HepG2 (cell line): Measurements from ENCODE around the gene OR1F1. TPM values are rescaled to one million over a fixed set of nuclear protein-coding genes. Genes with fewer than 3 reads are reported as not detected.
A peak's percentile ranks its signal among the peaks of the same experiment; 100 is the strongest.

Experiments
- ATF1 ChIP-seq: IDR thresholded peaks from 2 replicates; pipeline ENCODE4 v1.6.1; 2016; ENCODE audit warnings: mild to moderate bottlenecking, control low read depth
- CAMTA2 ChIP-seq: sonication (generic); formaldehyde crosslinking; IDR thresholded peaks from 2 replicates; pipeline ENCODE4 v1.4.0; 2020; ENCODE audit warnings: mild to moderate bottlenecking, missing genetic modification reagents, borderline replicate concordance
- DNMT1 ChIP-seq: sonication (generic); formaldehyde crosslinking; IDR thresholded peaks from 2 replicates; pipeline ENCODE4 v1.5.1; 2020; ENCODE audit warnings: mild to moderate bottlenecking, missing genetic modification reagents
- KDM1A ChIP-seq: IDR thresholded peaks from 2 replicates; pipeline ENCODE4 v1.6.1; 2016; ENCODE audit warnings: missing compliant biosample characterization
- KMT2A ChIP-seq: sonication (generic); formaldehyde crosslinking; IDR thresholded peaks from 2 replicates; pipeline ENCODE4 v1.4.0; 2020; ENCODE audit warnings: missing genetic modification reagents
- NFKB2 ChIP-seq: sonication (generic); formaldehyde crosslinking; IDR thresholded peaks from 2 replicates; pipeline ENCODE4 v1.4.0; 2020; ENCODE audit warnings: missing genetic modification reagents, borderline replicate concordance
- NR2F2 ChIP-seq: IDR thresholded peaks from 2 replicates; pipeline ENCODE4 v1.6.1; 2012; ENCODE audit warnings: low read depth, inconsistent platforms, borderline replicate concordance
- RFXAP ChIP-seq: sonication (generic); formaldehyde crosslinking; IDR thresholded peaks from 2 replicates; pipeline ENCODE4 v1.4.0; 2020; ENCODE audit warnings: missing genetic modification reagents, borderline replicate concordance
- SAP130 ChIP-seq: IDR thresholded peaks from 2 replicates; pipeline ENCODE4 v1.6.1; 2016; ENCODE audit warnings: low read depth
- SMAD3 ChIP-seq: sonication (generic); formaldehyde crosslinking; IDR thresholded peaks from 2 replicates; pipeline ENCODE4 v1.4.0; 2020; ENCODE audit warnings: missing genetic modification reagents
- TBX2 ChIP-seq: sonication (generic); formaldehyde crosslinking; IDR thresholded peaks from 2 replicates; pipeline ENCODE4 v1.5.0; 2020; ENCODE audit warnings: missing genetic modification reagents, mild to moderate bottlenecking, borderline replicate concordance
- TSC22D2 ChIP-seq: sonication (generic); formaldehyde crosslinking; IDR thresholded peaks from 2 replicates; pipeline ENCODE4 v1.5.1; 2020; ENCODE audit warnings: missing genetic modification reagents, mild to moderate bottlenecking, borderline replicate concordance
- ZBTB21 ChIP-seq: sonication (generic); formaldehyde crosslinking; IDR thresholded peaks from 2 replicates; pipeline ENCODE4 v1.4.0; 2020; ENCODE audit warnings: missing genetic modification reagents
- ZBTB38 ChIP-seq: sonication (generic); formaldehyde crosslinking; IDR thresholded peaks from 2 replicates; pipeline ENCODE4 v1.5.1; 2020; ENCODE audit warnings: mild to moderate bottlenecking, missing genetic modification reagents
- ZNF253 ChIP-seq: sonication (generic); formaldehyde crosslinking; IDR thresholded peaks from 2 replicates; pipeline ENCODE4 v1.8.0; 2022; ENCODE audit warnings: mild to moderate bottlenecking, missing genetic modification reagents, borderline replicate concordance
- ZNF282 ChIP-seq: fragments of 450-650 bp; IDR thresholded peaks from 2 replicates; pipeline ENCODE4 v1.6.1; 2018; ENCODE audit not compliant: partially characterized antibody
- ZNF30 ChIP-seq: sonication (generic); formaldehyde crosslinking; IDR thresholded peaks from 2 replicates; pipeline ENCODE4 v1.5.0; 2020; ENCODE audit warnings: mild to moderate bottlenecking, missing genetic modification reagents
- ZNF333 ChIP-seq: sonication (generic); formaldehyde crosslinking; IDR thresholded peaks from 2 replicates; pipeline ENCODE4 v1.4.0; 2020; ENCODE audit warnings: mild to moderate bottlenecking, missing genetic modification reagents, borderline replicate concordance
- ZNF605 ChIP-seq: sonication (generic); formaldehyde crosslinking; IDR thresholded peaks from 2 replicates; pipeline ENCODE4 v1.8.0; 2022; ENCODE audit warnings: mild to moderate bottlenecking, missing genetic modification reagents
- ZNF75D ChIP-seq: sonication (generic); formaldehyde crosslinking; IDR thresholded peaks from 2 replicates; pipeline ENCODE4 v1.8.1; 2023; ENCODE audit warnings: missing genetic modification reagents, mild to moderate bottlenecking, borderline replicate concordance
- ZNF768 ChIP-seq: sonication (generic); formaldehyde crosslinking; IDR thresholded peaks from 2 replicates; pipeline ENCODE4 v1.4.0; 2020; ENCODE audit warnings: missing genetic modification reagents
- ZNF776 ChIP-seq: sonication (generic); formaldehyde crosslinking; IDR thresholded peaks from 2 replicates; pipeline ENCODE4 v1.4.0; 2020; ENCODE audit warnings: mild to moderate bottlenecking, missing genetic modification reagents
- polyA plus RNA-seq, 8 experiments: library from polyadenylated mRNA; depleted of rRNA in 3 of 8; stranded (reverse) in 7 of 8; unstranded in 1 of 8; fragments of >200 nt; fragmentation: Illumina TruSeq in 4 of 8; extraction: Trizol in 4 of 8; gene quantifications; 2 replicates each; pipeline versions ENCODE4 v1.2.1 to v1.2.3, GENCODE V29; 2011 to 2016; ENCODE audit warnings: low read depth in 4 of 8, missing spikeins in 1 of 8, mixed read lengths in 1 of 8; ENCODE audit not compliant: insufficient read depth in 1 of 8
- total RNA-seq, 5 experiments: library from RNA; depleted of rRNA; stranded (reverse); fragments of >200 nt; fragmentation: Illumina TruSeq; extraction: Trizol; gene quantifications; 2 replicates each; pipeline ENCODE4 v1.2.3, GENCODE V29; 2016; ENCODE audit warnings: low read depth in 1 of 5
- TF ChIP-seq, protein P1 (sequence below): sonication (generic); formaldehyde crosslinking; IDR thresholded peaks from 2 replicates; pipeline ENCODE4 v1.4.0; 2020; ENCODE audit warnings: mild to moderate bottlenecking, missing genetic modification reagents
- TF ChIP-seq, protein P2 (sequence below): sonication (generic); formaldehyde crosslinking; IDR thresholded peaks from 2 replicates; pipeline ENCODE4 v1.4.0; 2020; ENCODE audit warnings: missing genetic modification reagents; ENCODE audit errors: not compliant biosample characterization
- TF ChIP-seq, protein P3 (sequence below): sonication (generic); formaldehyde crosslinking; IDR thresholded peaks from 2 replicates; pipeline ENCODE4 v1.5.1; 2020; ENCODE audit warnings: missing genetic modification reagents, mild to moderate bottlenecking, borderline replicate concordance
- TF ChIP-seq, protein P4 (sequence below): sonication (generic); formaldehyde crosslinking; IDR thresholded peaks from 2 replicates; pipeline ENCODE4 v1.4.0; 2020; ENCODE audit warnings: mild to moderate bottlenecking, missing genetic modification reagents, borderline replicate concordance

The OR1F1 gene
- total and polyA plus RNA-seq, 2 of the 13 experiments (the other 11 are each of a cell fraction or from before 2014, with no cell fraction given) = 0.90 TPM; not detected in 1

DNA sequence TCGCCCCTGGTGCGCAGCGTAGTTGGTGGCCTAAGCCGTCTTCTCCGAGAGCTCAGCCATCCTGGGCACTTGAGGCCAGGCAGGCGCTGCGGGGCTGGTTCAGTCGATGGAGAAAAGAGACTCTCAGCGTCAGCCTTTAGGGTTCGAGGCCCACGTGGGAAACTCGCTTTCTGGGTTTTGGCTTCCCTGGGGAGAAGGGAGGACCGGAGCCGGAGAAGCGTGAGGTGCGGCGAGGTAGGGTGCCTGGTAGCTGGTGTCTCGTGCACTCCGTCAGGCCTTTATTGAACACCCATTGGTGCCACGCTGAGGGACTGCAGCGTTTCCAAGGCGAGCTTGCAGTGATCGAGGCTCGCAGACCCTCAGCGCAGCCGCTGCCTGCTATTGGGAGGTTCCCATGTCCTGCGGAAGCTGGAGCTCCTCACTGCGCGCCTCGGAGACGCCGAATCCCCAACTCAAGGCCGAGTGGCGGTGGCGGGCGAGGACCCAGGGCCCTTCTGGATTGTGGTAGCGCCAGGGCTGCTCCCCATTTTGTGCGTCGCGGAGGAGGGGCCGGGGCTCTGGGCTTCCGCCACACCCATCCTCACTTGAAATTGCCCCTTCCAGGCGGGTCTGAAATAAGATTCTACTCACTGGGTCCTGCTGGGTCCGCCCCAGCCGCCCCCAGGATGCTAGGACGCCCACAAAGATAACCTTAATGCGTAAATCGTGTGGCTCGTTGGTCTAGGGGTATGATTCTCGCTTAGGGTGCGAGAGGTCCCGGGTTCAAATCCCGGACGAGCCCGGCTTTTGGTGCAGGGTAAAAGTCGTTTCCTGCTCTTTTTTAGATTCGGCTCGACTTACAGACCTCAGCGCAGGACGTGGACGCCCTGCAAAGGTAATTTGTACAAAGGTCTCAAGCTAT lies 1.2 kb downstream of the OR1F1 start (continued):
- no peak for TF ChIP-seq ATF1 (CRISPR knock-in tag)
- TF ChIP-seq ZNF605 (CRISPR knock-in tag) = no peak
- no peak for TF ChIP-seq ZNF75D (CRISPR knock-in tag)
- TF ChIP-seq KMT2A (CRISPR knock-in tag) = no peak
- 0 out of 2 replicates have a peak, but pooled peaks have one; percentile 1 for TF ChIP-seq ZBTB21 (CRISPR knock-in tag)
- TF ChIP-seq CAMTA2 (CRISPR knock-in tag) = no peak
- TF ChIP-seq, protein P1, sequence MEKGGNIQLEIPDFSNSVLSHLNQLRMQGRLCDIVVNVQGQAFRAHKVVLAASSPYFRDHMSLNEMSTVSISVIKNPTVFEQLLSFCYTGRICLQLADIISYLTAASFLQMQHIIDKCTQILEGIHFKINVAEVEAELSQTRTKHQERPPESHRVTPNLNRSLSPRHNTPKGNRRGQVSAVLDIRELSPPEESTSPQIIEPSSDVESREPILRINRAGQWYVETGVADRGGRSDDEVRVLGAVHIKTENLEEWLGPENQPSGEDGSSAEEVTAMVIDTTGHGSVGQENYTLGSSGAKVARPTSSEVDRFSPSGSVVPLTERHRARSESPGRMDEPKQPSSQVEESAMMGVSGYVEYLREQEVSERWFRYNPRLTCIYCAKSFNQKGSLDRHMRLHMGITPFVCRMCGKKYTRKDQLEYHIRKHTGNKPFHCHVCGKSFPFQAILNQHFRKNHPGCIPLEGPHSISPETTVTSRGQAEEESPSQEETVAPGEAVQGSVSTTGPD (CRISPR knock-in tag) = no peak
- TF ChIP-seq KDM1A (CRISPR knock-in tag) = peak; percentile 12; the same call in 1 of the 2 replicates
- TF ChIP-seq DNMT1 = peak; percentile 38; the same call in 1 of the 2 replicates
- TF ChIP-seq ZNF333 (CRISPR knock-in tag) = 0 out of 2 replicates have a peak, but pooled peaks have one; percentile 44
- TF ChIP-seq NFKB2 (CRISPR knock-in tag) = peak; percentile 52; the same call in 1 of the 2 replicates
- no peak for TF ChIP-seq ZNF776
- TF ChIP-seq, protein P2, sequence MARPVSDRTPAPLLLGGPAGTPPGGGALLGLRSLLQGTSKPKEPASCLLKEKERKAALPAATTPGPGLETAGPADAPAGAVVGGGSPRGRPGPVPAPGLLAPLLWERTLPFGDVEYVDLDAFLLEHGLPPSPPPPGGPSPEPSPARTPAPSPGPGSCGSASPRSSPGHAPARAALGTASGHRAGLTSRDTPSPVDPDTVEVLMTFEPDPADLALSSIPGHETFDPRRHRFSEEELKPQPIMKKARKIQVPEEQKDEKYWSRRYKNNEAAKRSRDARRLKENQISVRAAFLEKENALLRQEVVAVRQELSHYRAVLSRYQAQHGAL = no peak
- no peak for TF ChIP-seq ZNF253 (CRISPR knock-in tag)
- TF ChIP-seq ZNF768 = peak; percentile 32; the same call in 1 of the 2 replicates
- TF ChIP-seq, protein P3, sequence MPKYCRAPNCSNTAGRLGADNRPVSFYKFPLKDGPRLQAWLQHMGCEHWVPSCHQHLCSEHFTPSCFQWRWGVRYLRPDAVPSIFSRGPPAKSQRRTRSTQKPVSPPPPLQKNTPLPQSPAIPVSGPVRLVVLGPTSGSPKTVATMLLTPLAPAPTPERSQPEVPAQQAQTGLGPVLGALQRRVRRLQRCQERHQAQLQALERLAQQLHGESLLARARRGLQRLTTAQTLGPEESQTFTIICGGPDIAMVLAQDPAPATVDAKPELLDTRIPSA (CRISPR knock-in tag) = no peak
- peak; percentile 64; the same call in 1 of the 2 replicates for TF ChIP-seq SMAD3
- peak; percentile 17; the same call in 1 of the 2 replicates for TF ChIP-seq NR2F2
- TF ChIP-seq SAP130 (CRISPR knock-in tag) = peak; percentile 38; the same call in 1 of the 2 replicates
- TF ChIP-seq TSC22D2 (CRISPR knock-in tag) = peak; percentile 30; the same call in 1 of the 2 replicates
- TF ChIP-seq, protein P4, sequence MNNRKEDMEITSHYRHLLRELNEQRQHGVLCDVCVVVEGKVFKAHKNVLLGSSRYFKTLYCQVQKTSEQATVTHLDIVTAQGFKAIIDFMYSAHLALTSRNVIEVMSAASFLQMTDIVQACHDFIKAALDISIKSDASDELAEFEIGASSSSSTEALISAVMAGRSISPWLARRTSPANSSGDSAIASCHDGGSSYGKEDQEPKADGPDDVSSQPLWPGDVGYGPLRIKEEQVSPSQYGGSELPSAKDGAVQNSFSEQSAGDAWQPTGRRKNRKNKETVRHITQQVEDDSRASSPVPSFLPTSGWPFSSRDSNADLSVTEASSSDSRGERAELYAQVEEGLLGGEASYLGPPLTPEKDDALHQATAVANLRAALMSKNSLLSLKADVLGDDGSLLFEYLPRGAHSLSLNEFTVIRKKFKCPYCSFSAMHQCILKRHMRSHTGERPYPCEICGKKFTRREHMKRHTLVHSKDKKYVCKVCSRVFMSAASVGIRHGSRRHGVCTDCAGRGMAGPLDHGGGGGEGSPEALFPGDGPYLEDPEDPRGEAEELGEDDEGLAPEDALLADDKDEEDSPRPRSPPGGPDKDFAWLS (CRISPR knock-in tag) = no peak
- TF ChIP-seq RFXAP = 0 out of 2 replicates have a peak, but pooled peaks have one; percentile 58
- no peak for TF ChIP-seq ZNF282
- TF ChIP-seq ZNF30 (CRISPR knock-in tag) = no peak
- 0 out of 2 replicates have a peak, but pooled peaks have one; percentile 37 for TF ChIP-seq TBX2
- TF ChIP-seq ZBTB38 (CRISPR knock-in tag) = peak; percentile 87
